Left colon (tissue), 2 donors: ENCODE results near the gene ADGRG7. TPM values are rescaled to one million over a fixed set of nuclear protein-coding genes. Genes with fewer than 3 reads are reported as not detected.

Experiments used
- ATAC-seq: fragments of 200-7000 bp; cut with Tn5 transposase; one replicate; pipeline ENCODE4 v1.9.1; 2020; ENCODE audit warnings: mild to moderate bottlenecking, moderate library complexity
- DNase-seq, 2 donors: peaks; one replicate each; pipeline ENCODE4 v3.0.0-alpha.2; 2020
- intact Hi-C, 2 donors: fragments of 100-400 bp; cut with DNase I in 1 of 2; cut with micrococcal nuclease in 1 of 2; formaldehyde crosslinking; loops; one replicate each; pipeline versions ENCODE4 v1.11.2 to v1.14.0; 2022; cut with DNase I, micrococcal nuclease
- total RNA-seq, 2 donors: library from RNA; stranded (reverse); fragmentation: NEBNext Ultra II Directional; extraction: Animal tissue kit (Norgen Biotek cat#: 25700); gene quantifications; one replicate each; pipeline ENCODE4 v1.2.1, GENCODE V29; 2021
- donor health status: DM: no; HTN: no; CAD: no.
- donor health status: DM: yes; HTN: yes; CAD: no.

ADGRG7 gene
- total RNA-seq, 2 donors from 2014 or later, result 11.7 to 15.6 TPM

DNA sequence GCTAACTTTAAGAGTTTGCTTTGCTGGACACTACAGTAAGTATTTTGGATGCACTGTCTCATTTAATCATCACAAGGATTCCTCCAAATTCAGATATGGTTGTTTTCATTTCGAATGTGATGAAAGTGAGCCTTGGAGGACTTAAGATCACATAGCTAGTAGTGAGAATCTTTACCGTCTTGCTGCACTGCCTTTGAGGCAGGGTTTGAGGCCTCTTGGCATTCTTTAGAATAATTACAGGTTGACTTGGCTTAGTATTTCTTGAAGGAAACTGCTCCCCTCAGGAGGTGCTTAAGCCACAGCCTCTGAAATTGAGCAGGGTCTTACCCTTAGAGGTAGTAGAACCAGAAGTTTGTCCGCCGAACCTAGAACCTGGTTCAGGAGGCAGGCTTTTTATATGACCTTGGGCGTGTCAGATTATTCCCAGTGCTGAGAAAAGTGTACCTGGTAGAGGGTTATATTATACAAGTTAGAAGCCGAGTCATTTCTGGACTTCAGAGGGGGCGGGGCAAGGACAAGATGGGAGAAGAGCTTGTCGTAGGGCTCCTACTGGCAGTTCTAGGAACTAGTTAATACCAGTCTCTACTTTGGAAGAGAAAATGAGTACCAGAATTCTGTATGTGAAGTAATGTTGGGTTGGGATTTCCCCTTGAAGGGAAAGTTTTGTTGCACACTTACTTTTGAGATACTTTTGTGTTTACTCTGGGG is 101.0 kb downstream of the ADGRG7 start:
- ATAC-seq, result peak; percentile 63
- intact Hi-C loops, result no loop called here
- peak; percentile 78 to 79 for DNase-seq

DNA sequence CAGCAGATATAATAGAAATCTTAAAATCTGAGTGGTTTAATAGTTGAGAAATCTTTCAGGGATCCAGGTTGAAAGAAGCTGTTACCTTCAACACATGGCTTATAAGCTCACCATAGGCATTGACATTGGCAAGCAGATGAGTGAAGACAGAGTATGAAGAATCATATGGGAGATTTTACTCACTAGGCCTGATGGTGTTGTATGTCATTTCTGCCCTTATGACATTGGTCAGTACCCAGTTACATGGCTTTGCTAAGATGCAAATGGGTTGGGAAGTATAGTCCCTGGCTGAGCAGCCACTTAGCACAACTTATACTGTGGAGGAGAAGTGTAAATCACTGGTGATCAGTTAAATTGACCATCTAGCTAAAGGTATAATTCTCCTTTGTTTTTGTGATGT is 105.8 kb downstream of the ADGRG7 start:
- intact Hi-C loops, result no loop called here
- no peak for DNase-seq
- no peak for ATAC-seq

DNA sequence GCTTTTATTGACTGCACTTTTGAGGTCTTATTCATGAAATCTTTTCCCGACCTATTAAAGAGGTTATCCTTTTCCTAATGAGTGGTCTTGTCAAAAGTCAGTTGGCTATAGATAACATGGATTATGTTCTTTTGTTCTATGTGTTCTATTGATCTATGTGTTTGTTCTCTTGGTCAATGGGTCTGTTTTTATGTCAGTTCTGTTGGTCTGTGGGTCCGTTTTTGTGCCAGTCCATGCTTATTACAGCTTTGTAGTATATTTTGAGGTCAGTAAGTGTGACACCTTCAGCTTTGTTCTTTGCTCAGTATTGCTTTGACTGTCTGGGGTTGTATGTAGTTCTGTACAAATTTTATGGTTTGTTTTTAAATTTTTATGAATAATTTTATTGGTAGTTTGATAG is 107.7 kb downstream of the ADGRG7 start:
- intact Hi-C loops, result no loop called here
- no peak for DNase-seq
- no peak for ATAC-seq

DNA sequence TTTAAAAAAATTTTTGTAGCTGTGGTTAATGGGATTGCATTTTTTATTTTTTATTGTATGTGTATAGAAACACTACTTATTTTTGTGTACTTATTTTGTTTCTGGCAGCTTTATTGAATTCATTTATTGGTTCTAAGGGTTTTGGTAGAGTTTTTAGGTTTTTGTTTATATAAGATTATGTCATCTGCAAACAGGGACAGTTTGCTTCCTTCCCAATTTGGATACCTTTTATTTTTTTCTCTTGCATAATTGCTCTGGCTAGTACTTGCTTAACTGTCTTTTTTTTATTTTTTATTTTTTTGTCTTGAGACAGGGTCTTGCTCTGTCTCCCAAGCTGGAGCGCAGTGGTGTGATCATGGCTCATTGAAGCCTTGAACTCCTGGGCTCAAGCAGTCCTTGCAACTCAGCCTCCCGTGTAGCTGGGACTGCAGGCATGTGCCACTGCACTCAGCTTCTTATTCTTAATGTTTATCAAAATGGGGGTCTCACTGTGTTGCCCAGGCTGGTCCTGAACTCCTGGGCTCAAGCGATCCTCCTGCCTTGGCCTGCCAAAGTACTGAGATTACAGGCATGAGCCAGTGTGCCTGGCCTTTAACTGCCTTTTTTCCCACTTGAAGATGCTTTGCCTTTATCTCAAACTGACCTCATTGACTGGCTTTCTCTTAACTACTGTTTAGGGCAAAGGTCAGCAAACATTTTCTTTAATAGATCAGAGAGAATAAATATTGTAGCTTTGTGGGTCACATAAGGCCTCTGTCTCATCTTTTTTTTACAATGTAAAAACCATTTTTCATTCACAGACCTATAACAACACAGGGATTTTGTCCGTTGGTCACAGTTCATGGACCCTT is 108.5 kb downstream of the ADGRG7 start:
- no peak for ATAC-seq
- no peak for DNase-seq
- intact Hi-C loops, result no loop called here

DNA sequence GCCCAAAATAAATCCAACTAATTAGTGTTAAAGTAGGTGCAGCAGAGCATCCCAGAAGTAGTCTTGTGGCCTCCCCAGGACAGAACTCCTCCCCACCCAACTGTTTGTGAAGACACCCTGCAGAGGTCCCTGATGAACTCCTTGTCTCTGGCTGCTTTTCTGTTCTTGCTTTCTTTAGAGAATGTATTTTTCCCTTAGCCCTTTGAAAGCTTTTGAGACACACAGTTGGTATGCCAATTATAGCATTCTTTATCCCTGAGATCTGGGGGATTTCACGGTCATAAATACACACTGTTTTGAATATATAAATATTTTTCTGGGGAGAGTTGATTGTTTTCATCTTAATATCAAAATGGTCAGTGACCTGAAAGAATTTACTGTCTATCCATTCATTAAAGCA is 109.7 kb downstream of the ADGRG7 start:
- intact Hi-C loops, result no loop called here
- ATAC-seq, result no peak
- DNase-seq, result no peak

DNA sequence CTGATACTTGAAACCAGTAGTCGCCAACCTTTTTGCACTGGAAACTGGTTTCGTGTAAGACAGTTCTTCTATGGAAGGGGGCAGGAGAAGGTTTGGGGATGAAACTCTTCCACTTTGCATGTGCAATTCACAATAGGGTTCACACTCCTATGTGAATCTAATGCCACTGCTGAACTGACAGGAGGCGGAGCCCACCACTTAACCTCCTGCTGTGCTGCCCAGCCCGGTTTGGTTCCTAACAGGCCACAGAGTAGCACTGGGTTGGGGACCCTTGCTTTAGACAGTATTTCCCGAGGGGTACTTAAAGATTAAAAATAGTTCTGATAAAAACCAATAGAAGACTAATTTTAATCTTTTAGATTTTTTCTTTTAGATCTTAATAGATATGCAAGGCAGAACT is 111.0 kb downstream of the ADGRG7 start:
- DNase-seq, result no peak
- intact Hi-C loops, result no loop called here
- no peak for ATAC-seq

DNA sequence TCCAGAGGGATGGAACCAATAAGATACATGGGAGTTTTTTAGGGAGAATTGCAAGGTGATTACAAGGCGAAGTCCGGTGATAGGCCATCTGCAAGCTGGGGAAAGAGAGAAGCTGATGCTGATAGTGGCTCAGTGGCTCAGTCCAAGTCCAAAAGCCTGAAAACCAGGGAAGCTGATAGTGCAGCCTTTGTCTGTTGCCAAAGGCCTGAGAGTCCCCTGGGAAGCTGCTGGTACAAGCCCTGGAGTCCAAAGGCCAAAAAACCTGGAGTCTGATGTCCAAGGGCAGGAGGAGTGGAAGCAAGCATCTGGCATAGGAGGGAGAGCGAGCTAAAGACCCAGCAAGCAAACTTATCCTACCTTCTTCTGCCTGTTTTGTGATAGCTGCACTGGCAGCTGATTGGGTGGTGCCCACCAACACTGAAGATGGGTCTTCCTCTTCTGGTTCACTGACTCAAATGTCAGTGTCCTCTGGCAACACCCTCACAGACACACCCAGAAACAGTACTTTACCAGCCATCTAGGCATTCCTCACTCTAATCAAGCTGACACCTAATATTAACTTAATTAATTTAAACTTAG is 116.6 kb downstream of the ADGRG7 start:
- ATAC-seq (peak; percentile 17), DNase-seq (no peak)
- intact Hi-C loops, result no loop called here

- intact Hi-C loops, result no loop called here
- ATAC-seq (no peak), DNase-seq (no peak)
Measured at GRCh38 chr3:100726706-100727105, 117.3 kb downstream of the ADGRG7 start.

DNA sequence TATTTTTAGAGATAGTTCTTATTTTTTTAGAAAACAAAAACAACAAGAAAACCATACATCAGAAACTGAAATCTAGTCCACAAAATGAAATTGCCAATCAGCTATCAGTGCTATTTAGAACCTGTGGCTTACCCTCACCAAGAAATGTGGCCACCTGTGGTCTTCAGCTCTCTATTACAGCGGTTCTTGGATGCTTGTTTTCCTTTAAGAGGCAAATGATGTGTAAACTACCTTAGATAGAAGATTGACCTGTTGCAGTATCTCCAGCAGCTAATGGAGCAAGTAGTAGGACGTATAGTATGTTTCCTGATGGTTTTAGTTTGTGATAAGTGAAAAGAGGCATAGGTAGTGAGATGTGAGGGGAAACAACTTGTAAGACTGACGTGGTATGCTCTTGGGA is 121.1 kb downstream of the ADGRG7 start:
- intact Hi-C loops, result no loop called here
- no peak for ATAC-seq

GRCh38 chr3:100732435-100732834 is 123.0 kb downstream of the ADGRG7 start:
- ATAC-seq (no peak), DNase-seq (no peak)

More for the DNA sequence above, 121.1 kb downstream of the ADGRG7 start:
- no peak for DNase-seq

GRCh38 chr3:100737334-100737733 is 127.9 kb downstream of the ADGRG7 start:
- intact Hi-C loops, result no loop called here
- DNase-seq, result no peak
- ATAC-seq, result peak; percentile 45

More at GRCh38 chr3:100732435-100732834, 123.0 kb downstream of the ADGRG7 start:
- intact Hi-C loops, result no loop called here

DNA sequence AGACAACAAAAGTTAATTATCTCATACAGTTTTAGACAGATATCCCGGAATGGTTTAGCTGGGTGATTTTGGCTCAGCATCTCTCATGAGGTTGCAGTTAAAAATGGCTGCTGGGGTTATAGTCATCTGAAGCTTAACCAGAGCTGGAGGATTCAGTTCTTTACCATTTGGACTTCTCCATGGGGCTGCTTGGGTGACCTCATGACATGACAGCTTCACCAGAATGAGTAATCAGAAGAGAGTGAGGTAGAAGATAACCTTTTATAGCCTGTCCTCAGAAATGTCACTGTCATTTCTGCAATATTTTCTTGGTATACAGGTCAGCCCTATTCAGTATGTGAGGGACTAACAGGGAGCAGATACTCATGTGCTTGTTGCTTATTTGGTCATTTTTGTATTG is 130.8 kb downstream of the ADGRG7 start:
- ATAC-seq, result no peak
- intact Hi-C loops, result no loop called here
- DNase-seq, result no peak

DNA sequence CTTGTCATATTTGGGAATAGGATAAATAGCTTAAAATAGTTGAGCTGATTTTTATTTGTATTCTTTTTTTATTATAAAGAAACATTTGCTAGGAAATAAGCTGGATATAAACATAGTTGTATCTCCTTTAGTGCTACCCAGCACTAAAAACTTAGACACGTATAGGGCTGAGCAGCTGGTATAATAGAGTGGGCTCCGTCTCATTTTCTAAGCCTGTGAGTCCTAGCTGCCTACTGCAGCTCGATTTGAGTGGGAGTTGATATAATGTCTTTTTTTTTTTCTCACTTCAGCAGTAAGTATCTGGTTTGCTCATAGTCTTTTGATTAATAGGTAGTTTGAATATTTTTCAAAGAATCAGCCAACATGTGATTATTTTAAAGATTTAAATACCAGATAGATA is 134.1 kb downstream of the ADGRG7 start:
- ATAC-seq, result no peak
- DNase-seq, result no peak
- intact Hi-C loops, result no loop called here

- ATAC-seq (no peak), DNase-seq (no peak)
- intact Hi-C loops, result no loop called here
Measured at GRCh38 chr3:100744671-100745070, 135.3 kb downstream of the ADGRG7 start.

Other genes starting within 250 kb of the ADGRG7 start
- 10 to 100 TPM; 38.0 to 45.3 TPM for gene TOMM70, start 208.5 kb upstream of the ADGRG7 start, total RNA-seq
- 1 to 10 TPM; 1.0 to 1.1 TPM for gene LNP1, start 208.1 kb upstream of the ADGRG7 start, total RNA-seq
- 1 to 10 TPM; 1.9 to 4.6 TPM for gene TMEM45A, start 117.0 kb upstream of the ADGRG7 start, total RNA-seq
- gene TFG, start 99.9 kb downstream of the ADGRG7 start, total RNA-seq, result 100 to 1,000 TPM; 103 to 121 TPM